ENCODE data around the gene PTGR3.

PTGR3 gene

DNA sequence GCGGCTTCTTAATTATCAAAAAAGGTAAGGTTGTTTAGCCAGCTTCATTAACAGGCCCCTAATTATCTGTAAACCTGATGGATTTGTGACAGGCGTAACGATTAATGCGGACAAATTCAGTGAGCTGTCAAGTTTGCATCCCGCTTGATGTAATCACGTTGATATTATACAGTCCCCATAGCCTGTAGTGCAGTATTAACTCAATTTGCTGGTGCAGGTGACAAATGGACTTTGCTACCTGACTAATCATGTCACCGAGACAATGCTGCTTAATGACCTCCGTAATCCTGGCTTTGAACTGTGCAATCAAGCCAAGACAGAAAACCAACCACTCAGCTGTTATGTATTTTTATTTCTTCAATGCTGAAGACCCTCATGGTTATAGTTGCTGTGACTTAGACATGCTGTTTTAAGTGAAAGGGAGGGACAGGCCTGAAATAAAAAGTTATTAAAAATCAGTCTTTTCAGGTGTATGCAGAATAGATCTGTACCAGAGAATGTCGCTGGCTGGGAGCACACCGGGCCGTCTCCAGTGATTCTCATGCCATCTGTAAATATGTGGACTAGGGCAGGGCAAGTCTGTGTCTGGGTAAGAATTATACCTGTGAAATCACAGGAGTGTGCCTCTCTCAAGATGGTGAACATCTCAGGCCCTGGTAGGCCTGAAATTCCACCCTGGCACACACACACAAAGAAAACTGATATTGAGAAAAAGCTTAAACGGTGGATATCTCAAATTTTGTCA, 6.0 kb upstream of the PTGR3 start:
- DNase-seq: no peak

DNA sequence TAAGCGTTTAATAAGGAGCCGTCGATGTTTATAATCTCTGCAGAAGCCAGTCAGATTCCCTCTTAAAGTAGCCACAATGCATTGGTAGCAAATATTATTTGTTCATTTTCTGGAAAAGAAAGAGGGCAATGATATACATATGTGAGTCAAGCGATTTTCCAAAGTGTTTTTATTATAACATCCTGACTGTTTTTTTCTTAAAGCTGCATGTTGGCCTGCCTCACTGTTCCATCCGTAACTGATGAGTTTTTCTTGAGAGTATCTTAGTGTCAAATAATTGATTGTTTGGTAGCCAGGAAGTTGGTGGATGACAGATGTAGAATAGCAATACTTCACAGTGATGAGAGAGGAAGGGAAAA, 5.4 kb upstream of the PTGR3 start:
- no peak for DNase-seq

DNA sequence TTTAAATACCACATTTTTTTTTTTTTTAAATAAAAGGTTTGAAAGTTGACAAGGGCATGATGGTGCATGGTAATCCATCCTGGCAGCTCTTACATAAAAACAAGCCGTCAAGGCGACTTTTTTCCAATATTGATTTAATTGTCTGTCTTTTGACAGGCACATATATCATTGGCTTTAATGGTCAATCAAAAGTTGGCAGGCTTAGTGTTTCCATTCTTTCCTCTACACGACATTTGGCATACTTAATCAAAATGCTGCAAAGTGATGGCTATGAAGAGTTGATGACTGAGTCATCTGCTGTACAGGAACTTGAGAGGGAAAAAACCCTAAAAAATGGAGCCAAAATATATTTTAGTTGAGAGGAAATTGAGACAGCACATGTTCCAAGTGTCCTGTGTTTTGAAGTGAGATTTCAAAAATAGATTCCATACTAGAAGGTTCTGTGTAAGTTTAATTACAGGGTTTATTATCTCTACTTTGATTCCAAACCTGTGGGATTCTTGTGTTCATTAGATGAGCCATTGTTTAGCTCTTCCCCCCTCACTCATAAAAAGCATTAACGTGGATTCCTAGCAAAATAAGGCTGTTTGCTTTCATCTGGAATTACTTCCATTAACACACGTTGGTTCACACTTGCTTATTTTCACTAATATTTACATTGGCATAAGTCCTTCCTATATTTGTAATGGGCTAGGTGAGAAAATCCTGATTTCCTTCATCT, 4.8 kb upstream of the PTGR3 start:
- peak; percentile 53 for DNase-seq

DNA sequence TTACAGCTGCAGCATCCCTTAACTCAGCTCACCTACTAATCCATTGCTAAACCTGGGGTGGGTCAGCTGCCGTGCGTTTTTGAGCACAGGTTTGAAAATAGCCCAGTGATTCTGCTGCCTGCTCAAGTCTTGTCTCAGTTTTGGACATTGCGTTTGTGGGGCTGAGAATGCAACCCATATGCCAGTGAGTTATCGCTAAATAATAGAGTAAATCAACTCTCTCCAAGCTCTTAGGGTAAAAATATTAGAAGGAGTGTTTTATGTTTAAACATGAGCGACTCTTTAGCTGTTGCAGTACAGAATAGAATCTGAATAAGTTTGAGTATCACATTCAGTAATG, 3.8 kb upstream of the PTGR3 start:
- no peak for DNase-seq

DNA sequence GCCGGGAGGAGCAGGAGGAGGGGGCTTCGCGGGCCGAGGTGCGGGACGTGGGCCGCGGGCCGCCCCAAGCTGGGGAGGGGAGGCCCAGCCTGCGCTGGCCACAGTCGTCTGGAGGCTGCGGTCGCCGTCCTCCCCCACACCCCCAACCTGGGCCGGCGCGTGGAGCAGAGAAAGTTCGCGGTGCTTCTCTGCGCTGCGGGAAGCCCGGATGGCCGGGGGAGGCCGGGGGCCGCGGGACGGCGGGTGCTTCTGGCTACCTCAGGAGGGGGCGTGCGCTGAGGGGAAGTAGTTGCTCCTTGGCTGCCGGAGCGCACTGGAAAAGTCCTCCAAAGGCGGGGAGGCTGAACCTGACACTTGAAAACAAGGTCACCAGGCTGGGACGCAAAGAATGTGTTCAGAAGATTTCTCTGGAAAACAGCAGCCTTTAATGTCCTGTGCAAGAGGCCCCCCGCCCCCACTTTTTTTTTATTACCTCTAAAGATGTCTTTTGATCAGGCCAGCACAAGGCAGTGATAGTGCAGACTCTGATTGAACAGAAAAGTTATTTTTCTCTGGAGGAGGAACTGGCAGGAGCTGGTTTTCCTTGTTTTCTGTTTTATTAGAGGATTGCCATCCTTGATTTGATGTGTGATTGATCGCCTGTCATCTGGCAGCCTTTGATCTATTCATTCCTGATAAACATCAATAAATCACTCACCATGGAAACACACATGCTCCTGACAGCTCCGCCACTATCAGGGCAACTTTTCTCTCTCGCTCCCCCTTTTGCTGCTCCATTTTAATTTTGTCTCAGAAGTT, 3.2 kb upstream of the PTGR3 start:
- DNase-seq: peak; percentile 41

DNA sequence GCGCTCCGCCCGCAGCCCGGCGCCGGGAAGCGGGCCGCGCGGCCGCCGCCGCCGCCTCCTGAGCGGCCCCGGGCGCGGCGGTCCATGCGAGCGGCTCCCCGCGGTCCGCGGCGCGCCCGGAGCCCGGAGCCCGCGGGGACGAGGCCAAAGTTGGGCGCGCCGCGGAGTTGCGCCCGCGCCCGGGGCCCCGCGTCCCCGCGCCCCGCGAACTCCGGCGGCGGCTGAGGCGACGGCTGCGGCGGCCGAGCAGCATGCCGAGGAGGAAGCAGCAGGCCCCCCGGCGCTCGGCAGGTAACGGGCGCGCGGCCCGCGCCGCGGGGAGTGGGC, 2.6 kb upstream of the PTGR3 start:
- no peak for DNase-seq

DNA sequence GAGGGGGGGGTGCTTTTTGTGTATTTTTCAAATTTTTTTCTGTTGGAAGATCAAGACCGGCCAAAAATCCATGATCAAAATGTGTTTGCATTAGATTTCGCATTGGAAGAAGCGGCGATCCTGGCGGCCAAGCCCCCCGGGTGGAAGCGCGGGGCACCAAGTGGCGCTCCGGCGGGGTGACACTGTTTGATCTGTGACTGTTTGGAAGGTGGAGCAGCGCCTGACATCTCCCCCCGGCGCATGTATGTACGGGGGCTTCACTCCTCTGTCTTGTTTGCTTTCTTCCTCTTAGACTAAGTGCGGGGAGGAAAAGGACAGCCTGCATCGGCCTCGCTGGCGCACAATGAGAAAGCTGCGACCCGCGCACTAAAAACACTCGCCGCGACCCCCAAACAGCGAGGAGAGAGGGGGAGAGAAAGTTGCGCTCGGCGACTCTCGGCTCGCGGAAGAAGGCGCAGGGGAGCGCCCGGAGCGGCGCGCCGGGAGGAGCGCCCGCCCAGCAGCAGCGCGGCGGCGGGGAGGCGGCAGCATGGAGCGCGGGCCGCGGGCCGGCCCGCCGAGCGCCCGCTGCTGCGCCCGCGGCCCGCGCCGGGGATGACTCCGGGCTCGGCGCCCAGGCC, 2.2 kb upstream of the PTGR3 start:
- DNase-seq: no peak

DNA sequence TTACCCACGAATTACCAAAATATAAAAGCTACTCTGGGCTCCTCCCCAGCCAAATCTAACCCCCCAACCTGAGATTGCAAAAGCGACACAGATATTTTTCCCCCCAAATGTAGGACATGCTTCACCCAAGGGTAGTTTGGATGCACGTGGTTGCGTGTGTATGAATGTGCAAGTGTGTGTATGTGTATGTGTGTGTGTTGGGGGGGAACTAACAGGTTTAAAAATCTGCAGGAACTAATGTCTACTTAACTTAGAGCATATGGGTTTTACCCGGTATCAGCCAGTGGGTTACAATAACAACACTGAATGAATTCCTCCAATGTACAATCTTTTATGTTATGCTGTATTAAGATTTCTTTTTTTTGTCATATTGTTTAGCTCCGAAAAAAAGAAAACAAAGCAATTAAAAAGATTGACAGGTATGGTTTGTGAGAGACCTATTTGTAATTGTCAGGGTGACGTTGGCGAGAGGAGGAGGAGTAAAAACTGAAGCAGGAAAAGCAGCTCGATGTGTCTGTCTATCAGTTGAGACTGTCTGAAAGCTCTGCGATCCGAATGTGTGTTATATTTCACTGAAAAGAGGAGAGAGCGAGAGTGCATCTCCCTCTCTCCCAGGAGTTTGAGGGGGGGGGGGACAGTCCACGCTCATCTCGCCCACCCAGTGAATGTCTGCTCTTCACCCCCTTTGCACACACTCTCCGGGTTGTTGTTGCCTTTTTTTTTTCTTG, 1.5 kb upstream of the PTGR3 start, which contains the start of gene TSHZ1:
Gene TSHZ1 (plus strand): TSS at position 524 of the 728 bp plus-strand sequence. CDS start 1,080 bp downstream, outside the sequence.
- DNase-seq: peak; percentile 87

DNA sequence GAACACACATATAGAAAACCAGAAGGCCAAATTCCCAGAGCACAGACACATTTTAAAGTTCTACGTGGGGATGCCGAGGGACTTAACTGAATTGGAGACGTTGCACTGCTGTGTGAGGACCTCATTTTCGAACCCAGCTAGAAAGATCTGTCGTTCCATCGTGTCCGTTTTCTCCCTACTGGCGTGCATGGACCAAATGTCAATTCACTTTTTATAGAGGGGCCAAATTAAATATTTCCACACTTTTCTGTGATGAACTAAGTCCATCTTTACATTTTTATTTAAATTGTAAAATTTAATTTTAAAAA, 966 bp upstream of the PTGR3 start:
- DNase-seq: no peak

DNA sequence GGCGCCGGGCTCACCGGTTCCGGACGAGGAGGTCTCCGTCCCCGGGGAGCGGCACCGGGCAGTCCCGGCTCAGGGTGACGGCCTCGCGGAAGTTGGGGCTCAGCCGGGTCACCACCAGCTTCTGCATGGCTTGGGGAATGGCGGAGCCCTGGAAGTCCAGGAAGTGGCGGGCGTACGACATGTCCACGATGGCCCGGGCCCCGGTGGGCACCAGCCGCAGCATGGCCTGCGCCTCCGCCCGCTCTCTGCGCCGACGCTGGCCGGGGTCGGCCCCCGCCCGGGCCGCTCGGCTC, 157 bp downstream of the PTGR3 start:
- no peak for DNase-seq

DNA sequence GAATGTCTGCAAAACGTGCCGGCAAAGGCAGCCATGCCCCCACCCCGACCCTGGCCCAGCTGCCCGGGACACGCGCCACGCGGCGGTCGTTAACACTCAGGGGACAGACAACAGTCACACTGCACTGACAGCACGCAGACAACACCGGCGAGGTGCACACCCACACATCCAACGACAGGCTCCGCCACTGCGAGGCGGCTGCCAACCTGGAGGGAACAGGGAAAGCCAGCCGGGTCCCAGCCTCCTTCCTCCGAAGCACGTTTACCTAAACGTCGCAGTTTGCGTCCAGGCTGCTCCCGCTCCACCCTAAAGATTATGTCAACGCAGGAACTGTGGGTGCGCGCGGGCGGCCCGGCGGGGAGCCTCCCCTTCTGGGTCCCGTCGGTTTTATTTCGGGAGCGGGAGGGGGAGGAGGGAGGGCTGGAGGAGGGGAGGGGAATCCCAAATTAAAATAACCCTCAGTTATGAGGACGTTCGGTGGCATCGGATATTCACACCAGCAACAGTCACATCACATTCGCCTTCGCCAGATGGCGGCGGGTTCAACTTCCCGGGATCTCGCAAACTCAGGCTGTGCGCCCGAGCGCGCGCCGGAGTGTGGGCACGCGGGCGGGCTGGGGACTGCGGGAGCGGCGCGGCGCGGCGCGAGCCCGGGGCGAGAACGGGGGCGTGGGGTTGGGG, 644 bp downstream of the PTGR3 start:
- peak; percentile 66 for DNase-seq

DNA sequence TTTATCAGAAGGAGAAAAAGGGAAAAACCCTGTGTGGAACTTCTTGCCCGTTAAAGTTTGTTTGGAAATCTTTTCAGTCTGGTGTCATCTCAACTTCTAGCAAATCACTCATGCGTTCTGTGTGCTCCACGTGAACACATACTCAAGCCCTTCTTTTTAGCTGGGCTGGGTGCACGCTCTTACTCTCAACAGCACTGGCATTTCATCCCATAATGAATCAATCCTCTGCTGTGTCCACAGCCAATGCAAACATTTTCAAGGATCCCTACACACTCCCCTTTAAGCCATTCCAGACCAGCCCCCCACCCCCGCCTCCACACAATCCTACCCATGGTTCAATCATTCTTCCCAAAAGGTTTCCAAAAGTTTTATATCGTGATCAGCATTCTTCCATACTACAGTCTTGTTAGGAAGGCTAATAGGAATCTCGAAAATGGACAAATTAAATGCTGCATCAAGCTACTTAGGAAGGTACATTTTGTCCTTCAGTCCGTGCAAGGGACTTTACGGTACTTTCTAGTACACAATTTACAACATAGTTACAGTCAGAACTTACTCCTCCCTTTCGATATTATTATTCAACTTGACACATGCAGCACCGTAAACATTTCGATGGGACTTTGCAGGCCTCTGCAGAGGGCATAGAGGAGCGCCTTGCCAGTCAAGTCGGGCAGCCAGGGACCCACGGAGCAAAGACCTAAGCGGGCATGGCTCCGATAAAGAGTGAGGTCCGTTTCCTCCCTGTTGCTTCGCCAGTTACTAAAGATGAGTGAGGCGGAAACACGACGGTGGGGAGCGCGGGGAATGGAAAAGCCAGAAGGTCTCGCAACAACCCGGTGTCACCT, 1.4 kb downstream of the PTGR3 start:
- no peak for DNase-seq

DNA sequence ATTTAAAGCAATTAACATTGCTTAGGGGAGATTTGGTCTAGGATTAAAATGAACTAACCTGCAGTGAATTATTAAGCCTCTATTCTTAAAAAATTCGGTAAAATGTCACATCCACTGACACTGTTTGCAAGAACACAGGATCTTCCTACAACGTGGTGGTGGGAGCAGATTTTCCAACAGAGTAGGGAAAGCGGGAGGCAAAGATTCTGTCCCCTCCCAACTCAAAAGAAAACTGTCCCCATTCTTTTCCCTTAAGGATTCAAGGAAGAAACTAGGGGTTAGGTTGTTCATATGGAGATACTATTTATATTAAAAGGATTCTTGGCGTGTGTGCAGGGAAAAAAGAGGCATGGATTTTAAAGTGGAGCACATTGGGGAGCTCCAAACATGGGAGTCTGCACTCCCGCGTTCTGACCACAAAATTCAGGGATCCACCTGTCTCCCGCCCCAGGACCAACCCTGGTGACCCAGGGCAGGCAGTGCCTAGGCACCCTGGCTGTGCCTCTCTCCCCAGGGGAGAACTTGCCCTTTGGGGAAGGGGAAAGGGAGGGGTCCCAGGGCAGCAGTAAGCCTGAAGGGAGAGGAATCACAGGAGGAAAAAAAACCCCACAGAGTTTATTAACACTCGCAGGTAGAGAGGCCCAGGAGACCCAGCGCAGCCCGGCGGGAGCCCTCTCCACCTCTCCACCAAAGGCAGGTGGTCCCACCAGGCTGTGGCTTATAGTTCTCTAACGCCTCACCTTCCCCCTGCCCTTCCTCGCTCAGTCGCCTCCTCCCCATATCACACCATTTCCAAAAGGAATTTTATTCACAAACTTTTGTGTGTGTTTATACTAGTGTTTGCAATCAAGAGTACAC, 2.3 kb downstream of the PTGR3 start:
- DNase-seq: no peak

DNA sequence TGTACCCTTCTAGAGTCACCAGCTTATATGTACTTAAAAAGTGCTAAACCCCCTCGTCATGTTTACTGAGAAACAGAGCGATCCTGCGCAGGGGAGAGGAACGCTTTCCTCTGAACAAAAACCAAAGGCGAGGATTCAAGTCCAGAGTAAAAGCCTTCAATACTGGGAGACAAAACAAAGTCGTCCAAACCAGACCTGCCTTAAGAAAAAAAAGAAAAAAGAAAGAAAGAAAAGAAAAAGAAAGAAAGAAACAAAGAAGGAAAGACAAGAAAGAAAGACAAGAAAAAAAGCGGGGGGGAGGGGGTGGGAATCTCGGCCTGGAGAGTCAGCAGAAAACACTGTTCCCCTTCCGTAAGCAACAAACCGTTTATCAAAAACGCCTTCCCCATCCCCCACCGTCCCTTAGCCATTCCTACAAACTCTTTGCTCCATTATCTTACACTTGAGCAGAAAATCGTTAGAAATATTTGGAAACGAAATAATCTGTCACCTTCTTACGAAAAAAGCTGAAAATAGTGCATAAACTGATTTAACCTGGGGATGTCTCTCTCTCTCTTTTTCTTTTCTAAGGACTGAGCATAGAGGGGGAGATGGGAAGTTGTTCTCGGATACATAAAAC, 3.3 kb downstream of the PTGR3 start:
- DNase-seq: no peak

DNA sequence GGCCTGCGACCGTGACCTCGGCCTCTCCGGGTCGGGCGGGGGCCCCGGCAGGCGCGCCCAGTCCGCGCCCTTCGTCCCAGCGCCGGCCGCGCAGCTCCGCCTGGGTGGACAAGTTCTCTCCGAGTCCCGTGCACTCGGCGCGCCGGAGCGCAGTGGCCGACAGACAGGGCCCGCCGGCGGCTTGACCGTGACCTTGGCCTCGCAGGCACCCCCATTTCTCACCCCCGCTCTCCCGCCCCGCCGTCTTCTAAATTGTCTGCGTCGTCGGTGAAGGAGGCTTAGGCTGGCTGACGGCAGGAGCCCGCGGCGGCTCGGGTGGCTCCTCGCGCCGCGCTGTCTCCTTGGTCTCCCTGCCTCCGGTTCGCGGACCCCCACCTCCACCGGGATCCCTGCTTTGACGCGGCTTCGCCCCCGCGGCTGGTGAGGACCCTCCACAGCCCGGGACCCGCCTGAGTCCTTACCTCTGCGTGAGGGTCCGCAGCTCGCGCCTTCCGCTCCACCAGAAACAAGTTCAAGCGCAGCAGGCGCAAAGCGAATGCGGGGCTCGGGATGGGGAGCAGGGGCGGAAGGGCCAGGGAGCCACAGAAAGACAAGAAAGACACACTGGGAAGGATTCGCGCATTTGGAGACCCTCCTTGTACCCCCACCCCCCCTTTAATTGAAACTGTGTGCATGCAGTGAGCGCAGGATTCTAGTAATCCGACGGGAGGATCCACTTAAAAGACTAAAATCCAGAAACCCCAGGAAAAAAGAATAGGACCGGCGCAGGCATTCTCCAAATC, 4.0 kb downstream of the PTGR3 start:
- DNase-seq: no peak

DNA sequence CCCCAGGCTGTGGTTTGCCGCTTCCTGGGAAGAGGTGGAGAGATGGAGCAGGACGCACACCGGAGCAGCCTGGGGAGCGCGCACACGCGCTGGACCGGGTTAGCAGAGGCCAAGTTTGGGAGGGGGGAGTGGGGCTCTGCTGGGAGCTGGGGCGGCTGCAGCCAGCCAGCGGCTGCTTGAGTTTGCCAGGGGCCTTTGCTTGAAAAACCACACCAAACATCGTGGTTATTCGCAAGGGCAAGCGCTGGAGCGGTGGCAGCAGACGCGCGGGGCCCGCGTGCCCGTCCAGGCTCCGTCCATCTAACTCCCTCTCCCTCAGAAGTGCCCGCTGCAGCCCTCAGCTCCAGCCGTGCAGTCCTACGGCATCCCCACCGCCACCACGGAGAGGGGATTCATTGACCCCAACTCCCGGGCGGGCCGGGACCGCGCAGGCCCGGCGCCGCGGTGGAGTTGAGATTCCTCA, 4.6 kb downstream of the PTGR3 start:
- DNase-seq: no peak

DNA sequence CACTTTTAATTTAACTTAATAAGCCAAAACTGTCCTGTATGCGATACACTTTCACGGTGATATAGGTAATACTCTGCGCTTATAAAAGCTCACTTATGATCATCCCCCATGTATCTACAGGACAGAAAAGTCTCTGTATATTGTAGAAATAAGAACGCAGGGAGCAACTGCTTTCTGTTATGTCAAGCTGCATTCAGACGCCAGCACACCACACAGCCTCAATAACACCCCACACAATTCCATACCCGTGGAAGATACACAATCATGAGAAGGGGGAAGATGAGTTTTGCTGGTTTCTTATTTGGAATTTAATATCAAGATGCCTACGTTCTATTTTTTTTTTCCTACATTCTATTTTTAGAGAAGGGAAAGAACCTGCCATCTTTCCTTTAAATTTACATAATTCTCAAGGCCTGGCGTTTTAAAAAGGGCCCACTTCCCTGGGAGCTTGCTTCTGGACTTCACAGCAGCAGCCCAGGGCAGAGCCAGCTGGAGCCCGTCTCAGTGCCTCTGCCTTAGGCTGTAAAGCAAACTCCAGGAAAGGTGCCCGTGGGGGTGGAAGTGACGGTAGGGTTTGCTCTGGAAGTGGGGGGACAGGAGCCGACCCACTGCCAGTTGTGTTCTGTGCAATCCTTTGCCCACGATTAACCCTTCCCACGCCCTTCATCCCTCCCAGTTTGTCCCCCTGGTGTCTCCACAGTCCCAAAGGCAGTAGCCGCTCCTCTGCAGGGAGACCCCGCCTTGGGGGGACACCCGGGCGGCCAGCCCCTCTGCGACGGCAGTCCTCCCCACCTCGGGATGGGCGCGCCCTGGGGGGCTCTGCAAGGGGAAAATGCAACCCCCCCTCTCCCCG, 5.3 kb downstream of the PTGR3 start:
- DNase-seq: no peak
